MM.1S (cell line): ENCODE results near the gene VEPH1.

Source experiments
- CTCF ChIP-seq: fragments of 300-600 bp; sonication (generic); IDR thresholded peaks from 2 replicates; pipeline ENCODE4 v1.5.1; 2016; ENCODE audit warnings: antibody characterized with exemption, low read length, mixed read lengths
- EZH2 ChIP-seq: fragments of 300-600 bp; sonication (generic); optimal IDR thresholded peaks from 2 replicates; pipeline ENCODE3; 2017; ENCODE audit warnings: low read depth, mild to moderate bottlenecking, antibody characterized with exemption, low read length, mixed read lengths
- EZH2phosphoT487 ChIP-seq: fragments of 300-600 bp; sonication (generic); IDR thresholded peaks from 2 replicates; pipeline ENCODE4 v1.6.1; 2018; ENCODE audit warnings: antibody characterized with exemption, low read length

GRCh38 chr3:157516928-157517327 is 13.7 kb upstream of the VEPH1 start:
- TF ChIP-seq CTCF (no peak), EZH2 (no peak), EZH2phosphoT487 (no peak)
